Cerebellar nuclear complex (tissue), 1 donor: Measurements from ENCODE around the gene GSS.

ENCODE experiments used
- DNase-seq, 2 experiments: peaks; one replicate each; lab custom pipeline; 2025; lab: John Stamatoyannopoulos, UW

GSS gene

DNA sequence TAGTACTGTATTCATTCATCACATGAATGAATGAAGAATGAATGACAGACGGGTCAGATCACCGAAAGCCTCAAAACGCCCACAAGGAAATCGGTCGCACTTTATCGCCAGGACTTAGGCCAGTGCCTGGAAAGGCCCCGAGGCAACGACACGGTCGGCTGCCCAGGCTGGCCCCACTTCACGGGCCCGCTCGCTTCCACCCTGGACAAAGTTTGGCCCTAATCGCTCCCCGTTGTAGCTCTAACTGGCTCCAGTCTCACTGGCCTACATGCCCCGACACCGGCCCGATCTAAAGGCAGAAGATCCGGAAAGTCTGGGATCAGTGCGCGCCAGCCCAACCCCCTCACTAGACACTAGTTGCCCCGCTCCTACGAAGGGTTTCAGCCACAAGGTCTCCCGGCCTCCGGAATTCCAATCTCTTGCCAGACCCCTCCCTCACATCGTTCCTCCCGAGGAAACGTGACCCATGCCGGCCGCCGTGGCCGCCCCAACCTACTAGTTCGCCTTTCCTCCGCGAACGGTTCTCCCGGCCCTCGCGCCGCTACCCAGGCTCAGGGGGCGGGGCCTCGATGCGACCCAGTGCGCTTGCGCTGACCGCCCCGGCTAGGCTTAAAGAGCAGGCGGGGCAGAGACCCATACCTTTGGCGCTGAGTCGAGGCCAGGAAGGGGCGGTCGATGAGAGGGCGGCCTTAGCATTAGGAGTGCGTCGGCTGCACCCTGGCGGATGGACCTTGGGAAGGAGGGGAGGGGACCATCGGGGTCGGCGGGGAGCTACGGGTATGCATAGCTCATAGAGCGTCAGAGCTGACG is at the start of gene GSS, which contains the start of gene MYH7B:
GSS (minus strand) TSS at position 576 of the 810 bp plus-strand sequence. CDS start 3,954 bp downstream, outside the sequence.
MYH7B (plus strand) TSS at position 638 of the 810 bp plus-strand sequence. CDS start 22,138 bp downstream, outside the sequence.
- peak; percentile 62 to 80 for DNase-seq

DNA sequence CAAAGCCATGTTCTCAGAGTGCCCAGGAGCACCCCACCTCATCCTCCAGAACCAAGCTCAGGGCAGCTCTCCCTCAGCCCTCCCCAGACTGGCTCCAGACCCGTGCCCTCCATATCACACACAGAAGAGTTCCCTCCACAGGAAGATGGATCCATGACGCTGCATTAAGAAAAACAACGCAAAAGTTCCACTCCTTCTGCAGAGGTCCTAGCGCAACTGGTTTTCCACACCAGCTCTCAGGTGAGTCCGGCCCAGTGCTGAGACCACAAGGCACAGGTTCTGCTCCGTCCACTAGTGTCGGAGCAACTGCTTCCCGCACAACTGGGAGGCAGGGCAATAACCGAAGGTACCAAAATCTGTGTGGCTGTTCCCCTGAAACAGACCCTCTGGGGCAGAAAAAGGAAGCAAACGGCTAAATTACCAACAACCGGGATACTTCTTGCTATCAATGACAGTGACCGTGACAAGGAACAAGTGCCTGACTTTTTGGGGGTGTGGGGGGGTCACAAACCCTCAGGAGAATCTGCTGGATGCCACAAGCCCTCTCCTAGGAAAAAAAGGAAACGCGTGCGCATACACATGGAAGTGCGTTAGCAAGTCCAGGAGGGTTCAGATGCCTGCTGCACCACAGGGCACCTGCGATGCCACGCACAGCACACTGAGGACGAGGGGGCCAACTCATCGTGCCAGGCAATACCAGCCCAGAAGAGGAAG is 49.3 kb upstream of the GSS start:
- DNase-seq: no peak

DNA sequence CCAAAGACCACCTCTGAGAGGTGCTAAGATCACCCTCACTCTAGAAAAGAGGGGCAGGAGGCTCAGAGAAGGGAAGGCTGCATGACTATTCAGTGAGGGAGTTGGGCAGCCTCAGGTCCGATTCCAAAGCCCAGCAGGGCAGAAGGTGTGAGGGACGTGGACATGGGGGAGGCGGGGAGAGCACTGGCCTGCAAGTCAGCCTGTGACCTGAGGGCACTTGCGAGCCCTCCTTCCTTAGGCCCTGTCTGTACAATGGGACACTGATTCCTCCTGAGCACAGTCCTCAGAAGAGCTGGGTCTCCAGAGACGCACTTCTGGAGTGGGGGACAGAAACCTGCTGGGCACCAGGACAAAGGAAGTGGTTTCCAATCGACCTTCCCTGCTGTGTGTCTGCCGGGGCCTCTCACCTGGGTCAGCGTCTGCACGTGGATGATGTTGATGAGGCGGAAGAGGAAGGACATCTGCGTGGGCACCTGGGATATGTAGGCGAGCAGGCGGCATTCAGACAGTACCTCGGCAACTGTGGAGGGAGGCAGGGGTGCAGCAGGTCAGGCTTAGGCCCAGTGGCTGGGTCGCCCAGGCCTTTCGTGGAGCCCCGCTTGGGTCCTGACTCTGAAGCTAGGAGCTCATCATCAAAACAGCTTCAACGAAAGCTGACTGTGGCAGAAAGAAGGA is 48.6 kb upstream of the GSS start:
- no peak for DNase-seq

DNA sequence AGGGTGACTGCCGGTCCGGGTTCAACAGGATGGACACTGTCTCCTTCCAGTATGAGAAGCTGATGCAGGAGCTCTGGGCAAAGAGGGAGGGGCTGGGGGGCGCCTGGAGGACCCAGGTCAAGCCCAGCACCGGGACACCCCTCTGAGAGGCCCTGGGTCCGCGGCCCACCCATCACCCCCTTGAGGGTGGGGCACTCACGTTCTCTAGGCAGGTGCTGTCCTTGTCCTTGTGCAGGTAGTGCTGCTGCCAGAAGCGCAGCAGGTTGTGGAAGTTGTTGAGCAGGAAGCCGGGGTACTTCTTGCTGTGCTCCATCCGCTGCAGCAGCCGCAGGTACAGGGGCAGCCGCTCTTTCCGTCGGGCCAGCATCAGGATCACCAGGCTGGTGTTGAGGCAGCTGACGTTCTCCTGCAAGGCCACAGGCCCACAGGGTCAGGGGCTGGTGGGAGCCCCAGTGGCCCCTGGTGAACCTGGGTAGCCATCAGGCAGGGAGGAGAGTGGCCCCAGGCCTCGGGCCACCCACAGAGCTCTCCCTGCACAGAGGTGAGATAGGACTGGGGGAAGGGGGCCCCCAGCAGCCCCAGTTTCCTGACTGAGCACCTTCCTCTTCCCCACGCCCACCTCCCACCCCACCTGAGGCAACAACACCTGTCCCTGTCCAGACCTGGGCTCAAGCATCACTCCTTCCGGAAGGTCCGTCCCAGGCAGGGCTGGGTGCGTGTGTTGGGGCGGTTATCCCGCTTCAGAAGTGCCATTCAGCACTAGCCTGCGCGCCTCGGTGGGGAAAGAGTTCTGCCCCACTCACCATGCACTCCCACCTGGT is 47.8 kb upstream of the GSS start:
- no peak for DNase-seq

DNA sequence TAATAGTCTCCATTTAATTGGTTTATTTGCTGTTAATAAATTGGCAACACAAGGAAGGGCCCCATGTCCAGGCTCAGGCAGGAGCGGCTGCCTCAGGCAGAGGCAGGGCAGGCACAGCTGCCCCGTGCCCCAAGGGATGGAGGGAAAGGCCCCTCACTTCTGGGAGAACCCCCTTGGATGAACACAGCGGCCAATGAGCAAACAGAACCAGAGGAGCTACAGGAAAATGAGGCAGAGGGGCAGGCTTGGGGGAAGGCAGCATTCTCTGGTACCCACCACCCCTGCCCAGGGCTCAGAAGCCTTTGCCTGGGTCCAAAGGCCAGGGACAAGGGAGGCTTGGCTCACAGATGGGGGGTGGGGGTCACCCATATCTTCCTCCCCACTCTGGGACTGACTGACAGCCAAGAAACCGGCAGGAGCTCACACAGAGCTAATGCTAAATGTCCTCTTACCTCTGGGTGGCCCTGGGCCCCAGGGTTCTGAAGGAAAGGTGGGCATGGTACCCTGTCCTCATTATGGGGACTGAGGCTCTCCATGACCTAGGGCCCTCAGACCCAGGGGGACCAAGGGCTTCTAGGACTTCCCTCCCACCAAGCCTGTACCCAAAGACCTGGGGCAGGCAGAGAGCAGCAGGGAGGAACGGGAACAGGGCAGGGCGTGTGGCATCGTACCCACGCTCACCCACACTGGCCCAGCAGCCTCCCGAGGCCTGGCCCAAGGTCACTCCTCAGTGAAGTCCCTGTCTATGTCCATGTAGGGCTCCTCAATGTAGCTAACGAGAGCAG is 47.0 kb upstream of the GSS start:
- no peak for DNase-seq

DNA sequence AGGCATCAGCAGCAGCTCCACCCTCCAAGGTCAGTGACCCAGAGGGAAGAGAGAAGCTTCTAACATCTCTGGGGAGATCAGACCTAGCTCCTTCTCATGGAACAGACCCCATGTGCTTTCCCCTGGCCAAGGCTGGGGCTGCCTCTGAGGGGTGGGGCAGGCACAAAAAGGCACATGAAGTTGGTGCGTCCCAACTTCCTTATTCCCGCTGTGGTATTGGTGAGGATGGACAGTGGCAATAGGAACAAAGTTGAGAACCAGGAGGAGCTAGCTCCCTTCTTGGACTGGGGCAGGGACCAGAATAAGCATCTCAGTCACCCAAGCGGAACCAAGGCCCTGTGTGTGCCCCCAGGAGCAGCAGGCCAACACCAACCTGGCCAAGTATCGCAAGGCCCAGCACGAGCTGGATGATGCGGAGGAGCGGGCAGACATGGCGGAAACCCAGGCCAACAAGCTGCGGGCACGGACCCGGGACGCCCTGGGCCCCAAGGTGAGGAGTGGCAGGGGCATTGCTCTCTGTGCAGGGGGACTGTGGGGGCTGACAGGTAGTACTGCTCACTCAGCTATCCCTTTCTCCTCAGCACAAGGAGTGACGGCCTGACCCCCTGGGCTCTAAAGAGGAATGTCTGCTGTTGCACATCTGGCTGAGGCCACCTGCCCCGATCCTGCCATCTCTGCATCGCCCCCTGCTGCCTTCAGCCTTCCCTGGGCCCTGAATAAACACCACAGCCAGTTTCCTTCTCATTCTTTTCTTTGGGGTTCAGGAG is 46.2 kb upstream of the GSS start:
- DNase-seq: no peak

DNA sequence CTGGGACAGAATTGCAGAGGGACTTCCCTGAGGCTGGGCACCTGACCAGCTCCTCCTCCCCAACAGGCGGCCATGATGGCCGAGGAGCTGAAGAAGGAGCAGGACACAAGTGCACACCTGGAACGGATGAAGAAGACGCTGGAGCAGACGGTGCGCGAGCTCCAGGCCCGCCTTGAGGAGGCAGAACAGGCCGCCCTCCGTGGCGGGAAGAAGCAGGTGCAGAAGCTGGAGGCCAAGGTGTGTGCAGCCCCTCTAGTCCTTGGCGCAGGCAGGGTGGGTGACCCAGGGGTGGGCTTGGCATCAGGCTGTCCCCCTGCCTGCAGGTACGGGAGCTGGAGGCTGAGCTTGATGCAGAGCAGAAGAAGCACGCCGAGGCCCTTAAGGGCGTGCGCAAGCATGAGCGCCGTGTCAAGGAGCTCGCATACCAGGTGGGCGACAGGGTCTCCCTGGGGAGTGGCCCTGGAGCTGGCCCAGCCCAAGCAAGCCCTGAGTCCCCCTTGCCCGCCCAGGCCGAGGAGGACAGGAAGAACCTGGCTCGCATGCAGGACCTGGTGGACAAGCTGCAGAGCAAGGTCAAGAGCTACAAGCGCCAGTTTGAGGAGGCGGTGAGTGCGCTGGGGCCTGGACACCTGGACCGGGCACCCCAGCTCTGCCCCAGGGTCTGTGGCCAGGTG is 45.5 kb upstream of the GSS start:
- no peak for DNase-seq

DNA sequence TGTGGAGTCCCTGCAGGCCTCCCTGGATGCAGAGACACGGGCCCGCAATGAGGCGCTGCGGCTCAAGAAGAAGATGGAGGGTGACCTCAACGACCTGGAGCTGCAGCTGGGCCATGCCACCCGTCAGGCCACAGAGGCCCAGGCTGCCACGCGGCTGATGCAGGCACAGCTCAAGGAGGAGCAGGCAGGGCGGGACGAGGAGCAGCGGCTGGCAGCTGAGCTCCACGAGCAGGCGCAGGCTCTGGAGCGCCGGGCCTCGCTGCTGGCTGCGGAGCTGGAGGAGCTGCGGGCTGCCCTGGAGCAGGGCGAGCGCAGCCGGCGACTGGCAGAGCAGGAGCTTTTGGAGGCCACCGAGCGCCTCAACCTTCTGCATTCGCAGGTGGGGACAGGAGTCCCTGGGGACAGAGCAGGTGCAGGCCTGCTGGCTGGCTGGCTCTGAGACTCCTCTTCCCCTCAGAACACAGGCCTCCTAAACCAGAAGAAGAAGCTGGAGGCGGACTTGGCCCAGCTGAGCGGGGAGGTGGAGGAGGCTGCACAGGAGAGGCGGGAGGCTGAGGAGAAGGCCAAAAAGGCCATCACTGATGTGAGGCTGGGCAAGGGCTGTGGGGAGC is 44.8 kb upstream of the GSS start:
- no peak for DNase-seq

DNA sequence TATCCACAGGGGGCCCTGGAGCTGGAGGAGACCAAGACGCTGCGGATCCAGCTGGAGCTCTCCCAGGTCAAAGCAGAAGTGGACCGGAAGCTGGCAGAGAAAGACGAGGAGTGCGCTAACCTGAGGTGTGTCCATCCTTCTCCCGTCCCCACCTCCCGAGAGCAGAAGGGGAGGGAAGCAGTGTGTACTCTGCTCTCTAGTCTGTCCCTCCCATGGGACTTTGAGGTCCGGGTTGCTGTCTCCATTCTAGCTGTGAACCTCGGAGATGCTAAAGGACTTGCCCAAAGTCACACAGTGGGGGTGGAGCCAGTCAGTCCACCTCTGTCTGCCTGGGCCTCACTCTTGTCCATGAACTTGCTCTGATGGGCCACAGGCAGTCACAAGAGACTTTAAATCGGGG is 44.2 kb upstream of the GSS start:
- no peak for DNase-seq

DNA sequence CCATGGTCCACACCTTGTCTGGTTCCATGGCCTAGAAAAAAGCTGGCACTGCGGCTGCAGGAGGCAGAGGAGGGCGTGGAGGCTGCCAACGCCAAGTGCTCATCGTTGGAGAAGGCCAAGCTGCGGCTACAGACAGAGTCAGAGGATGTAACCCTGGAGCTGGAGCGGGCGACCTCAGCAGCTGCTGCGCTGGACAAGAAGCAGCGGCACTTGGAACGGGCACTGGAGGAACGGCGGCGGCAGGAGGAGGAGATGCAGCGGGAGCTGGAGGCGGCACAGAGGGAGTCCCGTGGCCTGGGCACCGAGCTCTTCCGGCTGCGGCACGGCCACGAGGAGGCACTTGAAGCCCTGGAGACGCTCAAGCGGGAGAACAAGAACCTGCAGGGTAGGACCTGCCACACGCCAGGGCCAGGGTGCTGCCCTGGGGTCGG is 43.4 kb upstream of the GSS start:
- no peak for DNase-seq

DNA sequence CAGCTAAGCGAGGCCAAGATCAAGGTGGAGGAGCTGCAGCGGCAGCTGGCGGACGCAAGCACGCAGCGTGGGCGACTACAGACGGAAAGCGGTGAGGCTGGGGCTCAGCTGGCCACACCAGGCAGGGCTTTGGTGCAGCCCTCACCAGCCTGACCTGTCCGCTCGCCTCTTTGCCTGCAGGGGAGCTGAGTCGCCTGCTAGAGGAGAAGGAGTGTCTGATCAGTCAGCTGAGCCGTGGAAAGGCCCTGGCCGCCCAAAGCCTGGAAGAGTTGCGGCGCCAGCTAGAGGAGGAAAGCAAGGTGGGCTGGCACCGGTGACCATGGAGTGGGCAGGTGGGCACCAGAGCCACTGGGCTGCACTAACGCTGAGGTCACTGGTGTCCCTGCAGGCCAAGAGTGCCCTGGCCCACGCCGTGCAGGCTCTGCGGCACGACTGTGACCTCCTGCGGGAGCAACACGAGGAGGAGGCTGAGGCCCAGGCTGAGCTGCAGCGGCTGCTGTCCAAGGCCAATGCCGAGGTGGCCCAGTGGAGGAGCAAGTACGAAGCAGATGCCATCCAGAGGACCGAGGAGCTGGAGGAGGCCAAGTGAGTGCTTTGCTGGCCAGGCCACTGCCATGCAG is 42.8 kb upstream of the GSS start:
- no peak for DNase-seq

DNA sequence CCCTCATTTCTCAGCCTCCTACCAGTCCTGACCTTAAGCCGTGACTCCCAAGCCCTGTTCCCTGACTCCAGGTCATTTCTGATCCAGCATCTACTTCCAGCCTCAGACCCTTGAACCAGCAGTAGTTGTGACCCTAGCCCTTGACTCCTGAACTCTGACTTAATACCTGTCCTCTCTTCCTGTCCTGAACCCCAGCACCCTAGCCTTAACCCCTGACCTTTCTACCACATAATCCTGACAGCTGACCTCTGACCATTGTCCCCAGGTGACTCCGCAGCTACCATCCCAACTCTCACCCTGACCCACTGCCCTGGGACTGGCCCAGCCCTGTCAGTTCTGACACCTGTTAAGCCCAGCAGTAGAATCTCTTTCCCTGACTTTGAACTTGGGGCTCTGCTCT is 42.2 kb upstream of the GSS start:
- DNase-seq: no peak

DNA sequence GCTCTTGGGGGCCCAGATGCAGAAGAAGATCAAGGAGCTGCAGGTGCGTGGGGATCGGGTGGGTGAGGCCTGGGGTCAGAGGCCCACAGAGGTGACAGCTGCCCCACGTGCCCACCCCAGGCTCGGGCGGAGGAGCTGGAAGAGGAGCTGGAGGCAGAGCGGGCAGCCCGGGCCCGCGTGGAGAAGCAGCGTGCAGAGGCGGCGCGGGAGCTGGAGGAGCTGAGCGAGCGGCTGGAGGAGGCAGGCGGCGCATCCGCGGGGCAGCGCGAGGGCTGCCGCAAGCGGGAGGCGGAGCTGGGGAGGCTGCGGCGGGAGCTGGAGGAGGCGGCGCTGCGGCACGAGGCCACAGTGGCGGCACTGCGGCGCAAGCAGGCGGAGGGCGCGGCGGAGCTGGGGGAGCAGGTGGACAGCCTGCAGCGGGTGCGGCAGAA is 41.5 kb upstream of the GSS start:
- DNase-seq: peak in 1 of 2 experiments; percentile 19

DNA sequence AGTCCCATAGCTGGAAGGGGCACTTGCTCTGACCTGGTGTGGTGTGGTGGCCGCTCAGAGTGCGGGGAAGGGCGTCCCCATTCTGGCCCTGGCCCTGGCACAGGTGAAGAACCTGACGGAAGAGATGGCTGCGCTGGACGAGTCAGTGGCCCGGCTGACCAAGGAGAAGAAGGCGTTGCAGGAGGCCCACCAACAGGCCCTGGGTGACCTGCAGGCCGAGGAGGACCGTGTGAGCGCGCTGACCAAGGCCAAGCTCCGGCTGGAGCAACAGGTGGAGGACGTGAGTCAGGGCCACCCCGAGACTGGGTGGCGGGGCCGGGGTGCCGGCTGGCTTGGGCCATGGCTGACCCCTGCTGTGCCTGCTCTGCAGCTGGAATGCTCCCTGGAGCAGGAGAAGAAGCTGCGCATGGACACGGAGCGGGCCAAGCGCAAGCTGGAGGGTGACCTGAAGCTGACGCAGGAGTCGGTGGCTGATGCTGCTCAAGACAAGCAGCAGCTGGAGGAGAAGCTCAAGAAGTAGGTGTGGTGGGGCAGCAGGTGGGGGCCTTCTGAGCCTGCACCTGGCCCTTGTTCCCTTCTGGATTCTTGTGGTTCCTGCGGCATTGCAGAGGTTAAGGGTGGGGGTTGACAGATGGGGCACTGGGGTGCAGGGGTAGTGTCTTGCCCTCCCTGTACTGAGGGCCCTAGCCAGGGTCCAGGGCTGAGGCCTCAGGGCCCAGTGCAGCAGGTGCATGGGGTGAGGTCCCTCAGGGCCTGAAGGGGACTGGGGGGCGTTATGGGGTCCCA is 40.8 kb upstream of the GSS start:
- no peak for DNase-seq

DNA sequence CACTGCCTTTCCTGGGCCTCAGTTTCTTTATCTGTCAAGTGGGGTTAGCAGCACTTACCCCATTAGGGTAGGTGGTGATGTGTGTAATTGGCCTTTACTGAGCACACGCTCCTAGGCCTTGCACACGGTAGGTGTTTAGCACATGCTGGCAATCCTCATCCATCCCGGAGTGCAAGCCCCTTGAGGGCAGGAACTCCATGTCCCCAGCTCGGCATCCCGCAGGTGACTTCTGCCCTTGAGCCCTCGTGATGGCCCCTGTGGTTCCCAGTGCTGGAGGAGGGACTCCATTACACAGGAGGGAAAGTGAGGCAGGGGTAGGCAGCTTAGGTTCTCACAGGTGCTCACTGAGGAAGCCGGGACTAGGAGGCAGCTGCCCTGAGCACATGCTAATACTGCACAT is 40.1 kb upstream of the GSS start:
- no peak for DNase-seq

DNA sequence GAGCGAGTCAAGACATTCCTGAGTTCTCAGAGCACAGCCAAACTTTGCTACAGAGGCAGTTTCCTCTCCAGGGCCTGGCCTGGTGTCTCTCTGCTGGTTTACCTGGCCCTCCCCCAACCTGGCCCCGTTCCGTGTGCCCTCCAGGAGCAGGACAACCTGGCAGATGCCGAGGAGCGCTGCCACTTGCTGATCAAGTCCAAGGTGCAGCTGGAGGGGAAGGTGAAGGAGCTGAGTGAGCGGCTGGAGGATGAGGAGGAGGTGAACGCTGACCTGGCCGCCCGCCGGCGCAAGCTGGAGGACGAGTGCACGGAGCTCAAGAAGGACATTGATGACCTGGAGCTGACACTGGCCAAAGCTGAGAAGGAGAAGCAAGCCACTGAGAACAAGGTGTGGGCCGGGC is 39.6 kb upstream of the GSS start:
- no peak for DNase-seq

DNA sequence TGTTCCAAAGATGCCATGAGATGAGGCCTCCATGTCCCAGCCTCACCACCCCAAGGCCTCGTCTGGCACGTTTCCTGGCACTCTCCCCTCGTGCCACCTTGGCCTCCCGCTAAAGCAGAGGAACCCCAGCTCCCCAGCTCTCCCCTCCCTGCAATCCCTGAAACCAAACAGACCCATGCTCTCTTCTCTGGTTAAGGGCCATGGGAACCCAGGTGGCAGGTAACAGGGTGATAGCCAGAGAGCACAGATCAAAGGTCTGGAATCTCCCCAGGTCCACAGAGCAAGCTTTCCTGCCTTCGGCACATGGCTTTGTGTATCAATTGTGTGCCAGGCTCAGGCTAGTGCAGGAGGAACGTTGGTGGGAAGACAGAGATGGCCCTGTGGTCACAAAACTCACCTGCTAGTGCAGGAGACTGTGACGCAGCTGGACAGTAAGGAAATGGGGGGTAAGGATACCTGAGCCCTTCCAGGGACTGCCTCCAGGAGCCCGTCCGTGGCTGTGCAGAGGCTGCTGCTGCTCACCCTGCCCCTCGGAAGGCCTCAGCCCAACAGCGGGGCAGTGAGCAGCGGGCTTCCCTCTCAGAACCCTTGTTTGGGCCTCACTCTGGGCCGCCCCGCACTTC is 39.0 kb upstream of the GSS start:
- DNase-seq: no peak
